Loucy (cell line): ENCODE measurements around the gene MS4A15.
A peak's percentile ranks its signal among the peaks of the same experiment; 100 is the strongest.

Experiments
- H2AFZ ChIP-seq: fragments of 200-600 bp; sonication (generic); 2 replicates; pipeline ENCODE4 v1.6.0; 2016; ENCODE audit warnings: antibody characterized with exemption, mild to moderate bottlenecking, low read length, moderate library complexity
- H3F3A ChIP-seq: fragments of 200-600 bp; 2 replicates; pipeline ENCODE4 v1.6.0; 2016; ENCODE audit warnings: antibody characterized with exemption, low read depth, mild to moderate bottlenecking
- H3K27me3 ChIP-seq: fragments of 200-600 bp; sonication (generic); 2 replicates; pipeline ENCODE4 v1.6.1; 2014; ENCODE audit warnings: low read length, mild to moderate bottlenecking; ENCODE audit not compliant: insufficient read depth, poor library complexity, severe bottlenecking
- H3K36me3 ChIP-seq: fragments of 200-600 bp; sonication (generic); 2 replicates; pipeline ENCODE4 v1.6.1; 2016; ENCODE audit warnings: low read length; ENCODE audit not compliant: insufficient read depth
- H3K4me1 ChIP-seq: fragments of 200-600 bp; sonication (generic); 2 replicates; pipeline ENCODE4 v1.5.1; 2014; ENCODE audit warnings: low read length, mild to moderate bottlenecking; ENCODE audit not compliant: insufficient read depth, poor library complexity, severe bottlenecking
- H3K4me2 ChIP-seq: fragments of 200-600 bp; sonication (generic); 2 replicates; pipeline ENCODE4 v1.6.0; 2014; ENCODE audit warnings: antibody characterized with exemption, low read length, low read depth, mild to moderate bottlenecking; ENCODE audit not compliant: poor library complexity, severe bottlenecking
- H3K4me3 ChIP-seq: fragments of 200-600 bp; sonication (generic); 2 replicates; pipeline ENCODE4 v1.5.1; 2014; ENCODE audit warnings: low read length, mild to moderate bottlenecking, mixed read lengths; ENCODE audit not compliant: poor library complexity, severe bottlenecking
- H3K79me2 ChIP-seq: fragments of 200-600 bp; sonication (generic); 2 replicates; pipeline ENCODE4 v1.6.1; 2014; ENCODE audit warnings: low read length; ENCODE audit not compliant: insufficient read depth
- H3K9ac ChIP-seq: fragments of 200-600 bp; sonication (generic); 2 replicates; pipeline ENCODE4 v1.6.0; 2014; ENCODE audit warnings: mild to moderate bottlenecking, low read depth, low read length, moderate library complexity; ENCODE audit not compliant: poor library complexity, severe bottlenecking
- H3K9me2 ChIP-seq: fragments of 200-600 bp; sonication (generic); replicated peaks from 2 replicates; pipeline ENCODE4 v1.6.1; 2016; ENCODE audit warnings: low read depth, low read length, mixed read lengths
- H3K9me3 ChIP-seq: fragments of 200-600 bp; sonication (generic); 2 replicates; pipeline ENCODE4 v1.6.1; 2014; ENCODE audit warnings: mild to moderate bottlenecking, antibody characterized with exemption, low read length, low read depth; ENCODE audit not compliant: insufficient read depth
- H4K20me1 ChIP-seq: fragments of 200-600 bp; sonication (generic); 2 replicates; pipeline ENCODE4 v1.6.0; 2014; ENCODE audit warnings: antibody characterized with exemption, low read length, mild to moderate bottlenecking; ENCODE audit not compliant: insufficient read depth, poor library complexity, severe bottlenecking
- EZH2phosphoT487 ChIP-seq: fragments of 200-600 bp; IDR thresholded peaks from 2 replicates; pipeline ENCODE4 v1.6.1; 2018; ENCODE audit warnings: antibody characterized with exemption, mild to moderate bottlenecking, moderate library complexity, borderline replicate concordance
- TF ChIP-seq, protein P1 (sequence below): fragments of 200-600 bp; sonication (generic); conservative IDR thresholded peaks from 2 replicates; pipeline ENCODE4 v1.5.1; 2014; ENCODE audit warnings: mild to moderate bottlenecking, antibody characterized with exemption, low read length

The MS4A15 gene

GRCh38 chr11:60776167-60776566, 19.5 kb downstream of the MS4A15 start:
- H3K9ac ChIP-seq = peak overlapping the region; percentile 35
- H3K4me3 ChIP-seq = no peak overlapping the region
- no peak overlapping the region for H3K4me2 ChIP-seq
- H3K27me3 ChIP-seq = no peaks in the 10 kb centered on the region
- no peaks in the 10 kb centered on the region for H3K9me2 ChIP-seq
- no peaks in the 10 kb centered on the region for H3K36me3 ChIP-seq
- H2AFZ ChIP-seq = peak overlapping the region; percentile 63; the same call in 1 of the 2 replicates
- no peaks in the 10 kb centered on the region for H4K20me1 ChIP-seq
- peaks cover 5% of the 10 kb centered on the region for H3K4me1 ChIP-seq
- H3K9me3 ChIP-seq = no peaks in the 10 kb centered on the region
- no peak for TF ChIP-seq EZH2phosphoT487
- TF ChIP-seq, protein P1, sequence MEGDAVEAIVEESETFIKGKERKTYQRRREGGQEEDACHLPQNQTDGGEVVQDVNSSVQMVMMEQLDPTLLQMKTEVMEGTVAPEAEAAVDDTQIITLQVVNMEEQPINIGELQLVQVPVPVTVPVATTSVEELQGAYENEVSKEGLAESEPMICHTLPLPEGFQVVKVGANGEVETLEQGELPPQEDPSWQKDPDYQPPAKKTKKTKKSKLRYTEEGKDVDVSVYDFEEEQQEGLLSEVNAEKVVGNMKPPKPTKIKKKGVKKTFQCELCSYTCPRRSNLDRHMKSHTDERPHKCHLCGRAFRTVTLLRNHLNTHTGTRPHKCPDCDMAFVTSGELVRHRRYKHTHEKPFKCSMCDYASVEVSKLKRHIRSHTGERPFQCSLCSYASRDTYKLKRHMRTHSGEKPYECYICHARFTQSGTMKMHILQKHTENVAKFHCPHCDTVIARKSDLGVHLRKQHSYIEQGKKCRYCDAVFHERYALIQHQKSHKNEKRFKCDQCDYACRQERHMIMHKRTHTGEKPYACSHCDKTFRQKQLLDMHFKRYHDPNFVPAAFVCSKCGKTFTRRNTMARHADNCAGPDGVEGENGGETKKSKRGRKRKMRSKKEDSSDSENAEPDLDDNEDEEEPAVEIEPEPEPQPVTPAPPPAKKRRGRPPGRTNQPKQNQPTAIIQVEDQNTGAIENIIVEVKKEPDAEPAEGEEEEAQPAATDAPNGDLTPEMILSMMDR = no peak
- no peaks in the 10 kb centered on the region for H3F3A ChIP-seq
- H3K79me2 ChIP-seq = no peaks in the 10 kb centered on the region

DNA sequence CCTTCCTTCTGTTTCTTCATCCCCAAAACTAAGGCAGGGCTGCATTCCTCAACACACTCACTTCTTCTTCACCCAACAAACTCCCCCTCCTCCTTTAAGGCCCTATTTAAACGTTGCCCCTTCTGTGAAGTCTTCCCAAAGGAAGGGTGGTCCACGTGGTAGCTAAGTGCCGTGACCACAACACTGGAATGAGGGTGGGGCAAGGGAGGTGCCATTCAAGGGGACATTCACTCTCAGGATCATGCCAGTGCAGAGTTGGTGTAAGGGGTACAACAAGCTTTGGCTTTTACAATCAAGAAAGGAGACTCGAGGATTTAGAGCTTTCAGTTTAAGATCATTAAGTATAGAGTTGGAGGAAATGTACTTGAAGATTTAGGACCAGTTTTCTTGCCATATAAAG, 20.4 kb downstream of the MS4A15 start:
- TF ChIP-seq, protein P1 = no peak
- TF ChIP-seq EZH2phosphoT487 = no peak
- no peaks in the 10 kb centered on the region for H4K20me1 ChIP-seq
- H2AFZ ChIP-seq = no peak overlapping the region
- H3K27me3 ChIP-seq = no peaks in the 10 kb centered on the region
- H3K9me3 ChIP-seq = no peaks in the 10 kb centered on the region
- H3K4me2 ChIP-seq = no peak overlapping the region
- no peak overlapping the region for H3K4me3 ChIP-seq
- H3K79me2 ChIP-seq = no peaks in the 10 kb centered on the region
- H3K9ac ChIP-seq = no peak overlapping the region
- peaks cover 5% of the 10 kb centered on the region for H3K4me1 ChIP-seq
- H3K36me3 ChIP-seq = no peaks in the 10 kb centered on the region
- no peaks in the 10 kb centered on the region for H3K9me2 ChIP-seq
- no peaks in the 10 kb centered on the region for H3F3A ChIP-seq

DNA sequence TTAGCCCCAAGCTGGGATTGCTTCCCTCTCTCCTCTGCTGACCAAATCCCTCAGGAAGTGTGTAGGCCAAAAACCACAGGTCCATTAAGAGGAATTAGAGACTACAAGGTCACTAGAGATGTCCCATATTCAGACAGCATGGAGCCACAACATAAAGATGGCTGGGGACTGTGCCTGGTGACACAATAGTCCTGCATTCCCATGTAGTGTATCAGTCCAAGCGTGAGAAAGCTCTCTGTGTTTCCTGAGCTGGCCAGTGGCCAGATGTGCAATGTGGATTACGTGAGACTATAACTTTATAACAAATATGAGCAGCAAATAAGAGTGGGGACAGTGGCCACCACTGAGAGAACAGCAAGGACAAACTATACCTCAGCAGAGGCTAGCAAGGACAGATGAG, 20.9 kb downstream of the MS4A15 start:
- H3K9me2 ChIP-seq = no peaks in the 10 kb centered on the region
- H3F3A ChIP-seq = no peaks in the 10 kb centered on the region
- H3K4me1 ChIP-seq = peaks cover 5% of the 10 kb centered on the region
- no peak overlapping the region for H2AFZ ChIP-seq
- no peaks in the 10 kb centered on the region for H3K27me3 ChIP-seq
- no peaks in the 10 kb centered on the region for H3K9me3 ChIP-seq
- H3K79me2 ChIP-seq = no peaks in the 10 kb centered on the region
- H4K20me1 ChIP-seq = no peaks in the 10 kb centered on the region
- no peak overlapping the region for H3K4me3 ChIP-seq
- no peaks in the 10 kb centered on the region for H3K36me3 ChIP-seq
- no peak overlapping the region for H3K9ac ChIP-seq
- H3K4me2 ChIP-seq = no peak overlapping the region
- no peak for TF ChIP-seq EZH2phosphoT487
- TF ChIP-seq, protein P1 = no peak
